Stomach smooth muscle (tissue), 2 donors: ENCODE results near the gene SLC13A2.

Experiments
- H3K27ac ChIP-seq: one replicate; pipeline ENCODE4 v1.7.0; 2013; ENCODE audit warnings: mild to moderate bottlenecking, low read length, inconsistent platforms
- H3K27me3 ChIP-seq, 2 donors: one replicate each; pipeline ENCODE4 v1.7.0; 2013; ENCODE audit warnings: low read length in 2 of 2; ENCODE audit not compliant: insufficient read depth in 2 of 2, control insufficient read depth in 1 of 2
- H3K36me3 ChIP-seq, 2 donors: one replicate each; pipeline ENCODE4 v1.7.0; 2013; ENCODE audit warnings: low read length in 2 of 2; ENCODE audit not compliant: control insufficient read depth in 2 of 2, insufficient read depth in 2 of 2
- H3K4me1 ChIP-seq: one replicate; pipeline ENCODE4 v1.7.0; 2013; ENCODE audit warnings: low read length; ENCODE audit not compliant: control insufficient read depth, insufficient read depth
- H3K4me3 ChIP-seq, 2 donors: one replicate each; pipeline ENCODE4 v1.7.0; 2013; ENCODE audit warnings: low read length in 2 of 2
- H3K9ac ChIP-seq, 2 donors: one replicate each; pipeline ENCODE4 v1.7.0; 2013; ENCODE audit warnings: low read length in 2 of 2, mild to moderate bottlenecking in 1 of 2
- H3K9me3 ChIP-seq, 2 donors: one replicate each; pipeline ENCODE4 v1.7.0; 2013; ENCODE audit warnings: low read length in 2 of 2; ENCODE audit not compliant: control insufficient read depth in 2 of 2
- donor health status: healthy.
- donor health status: Pancreatic carcinoma.

SLC13A2 gene

DNA sequence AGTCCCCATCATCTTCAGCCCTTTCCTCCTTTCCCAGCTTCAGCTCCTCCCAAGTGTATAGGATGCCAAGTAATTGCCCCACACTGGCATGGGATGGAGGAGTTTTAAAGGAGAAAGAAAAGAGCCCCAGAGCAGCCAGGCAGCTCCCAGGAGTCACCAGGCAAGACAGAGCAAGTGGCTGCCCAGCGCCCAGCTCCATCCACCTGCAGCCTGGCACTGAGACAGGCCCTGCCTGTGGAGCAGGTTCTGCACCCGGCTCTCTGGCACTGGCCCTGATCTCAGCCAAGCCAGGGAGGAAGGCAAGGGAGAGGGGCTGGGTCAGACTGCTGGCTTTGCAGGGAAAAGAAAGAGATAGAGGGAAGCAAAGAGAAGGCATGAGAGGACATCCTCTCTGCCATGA, 54.4 kb downstream of the SLC13A2 start:
- Histone ChIP-seq H3K4me3 (no peak overlapping the region), H3K9me3 (no peaks in the 10 kb centered on the region), H3K27ac (no peak overlapping the region), H3K4me1 (no peaks in the 10 kb centered on the region), H3K27me3 (peaks cover 0 to 7% of the 10 kb centered on the region in 2 donors), H3K36me3 (no peaks in the 10 kb centered on the region), H3K9ac (no peak overlapping the region)

DNA sequence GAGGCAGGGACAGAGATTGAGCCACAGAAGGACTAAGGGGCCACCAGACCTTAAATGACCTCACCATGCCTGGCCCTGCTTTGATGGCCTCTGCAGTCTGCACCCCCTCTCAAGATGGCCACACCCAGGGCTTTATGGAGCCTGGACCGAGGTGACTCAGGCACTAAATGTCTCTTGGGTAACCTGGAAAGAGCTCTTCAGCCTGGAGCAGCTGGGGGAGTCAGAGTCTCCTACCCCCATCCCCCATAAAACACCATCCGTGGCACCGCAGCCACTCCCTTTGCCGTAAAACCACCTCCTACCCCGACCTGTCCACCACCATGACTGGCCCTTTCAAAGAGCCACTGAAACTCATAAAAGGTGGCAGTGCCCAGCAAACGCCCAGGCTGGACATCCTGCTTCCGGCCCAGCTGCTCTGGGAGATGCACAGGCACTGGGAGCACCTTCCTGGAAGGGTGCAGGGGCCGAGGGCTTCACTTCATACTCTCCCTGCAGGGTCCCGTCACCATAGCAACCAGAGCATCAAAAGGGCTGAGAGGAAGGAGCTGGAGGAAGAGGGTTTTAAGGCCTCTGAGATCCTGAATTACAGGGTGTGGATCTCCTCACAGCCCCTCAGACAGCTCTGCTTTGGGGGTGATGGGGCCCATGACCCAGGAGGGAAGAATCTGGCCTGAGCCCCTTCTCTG, 55.0 kb downstream of the SLC13A2 start:
- Histone ChIP-seq H3K27me3 (peaks cover 0 to 7% of the 10 kb centered on the region in 2 donors), H3K4me3 (no peak overlapping the region), H3K9me3 (no peaks in the 10 kb centered on the region), H3K4me1 (no peaks in the 10 kb centered on the region), H3K36me3 (no peaks in the 10 kb centered on the region), H3K27ac (no peak overlapping the region), H3K9ac (no peak overlapping the region)

DNA sequence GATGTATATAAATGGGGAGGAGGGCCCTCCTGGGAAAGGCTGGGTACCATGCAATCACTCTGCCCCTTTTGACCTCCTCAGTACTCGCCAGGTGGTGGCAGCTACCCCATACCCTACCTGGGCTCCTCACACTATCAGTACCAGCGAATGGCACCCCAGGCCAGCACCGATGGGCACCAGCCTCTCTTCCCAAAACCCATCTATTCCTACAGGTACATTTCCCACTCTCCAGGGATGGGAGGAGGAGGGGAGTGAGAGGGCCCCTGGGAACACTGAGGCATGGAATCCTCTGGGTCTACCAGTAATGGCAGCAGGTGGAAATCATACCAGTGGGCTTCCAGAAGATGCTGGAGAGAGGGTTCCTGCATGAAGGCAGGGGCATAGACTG, 55.6 kb downstream of the SLC13A2 start:
- H3K27me3 ChIP-seq: peaks cover 0 to 7% of the 10 kb centered on the region in 2 donors
- H3K9ac ChIP-seq: no peak overlapping the region
- H3K36me3 ChIP-seq: no peaks in the 10 kb centered on the region
- H3K4me1 ChIP-seq: no peaks in the 10 kb centered on the region
- no peak overlapping the region for H3K27ac ChIP-seq
- H3K9me3 ChIP-seq: no peaks in the 10 kb centered on the region
- no peak overlapping the region for H3K4me3 ChIP-seq

DNA sequence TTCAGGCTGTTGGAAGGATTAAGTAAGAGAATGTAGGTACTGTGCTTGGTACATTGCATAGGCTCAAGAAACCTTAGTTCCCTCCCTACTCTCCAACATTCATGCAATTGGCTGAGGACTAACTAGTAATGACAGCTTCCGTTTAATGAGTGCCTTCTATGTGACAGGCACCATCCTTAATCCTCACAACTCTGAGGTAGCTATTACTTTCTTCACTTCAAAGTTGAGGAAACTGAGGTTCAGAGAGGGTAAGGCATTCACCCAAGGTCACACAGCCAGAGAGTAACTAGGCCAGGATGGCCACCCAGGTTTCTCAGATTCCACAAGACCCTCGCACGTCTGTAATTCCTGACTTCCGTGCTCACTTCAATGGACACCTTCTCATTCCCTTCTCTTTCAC, 56.8 kb downstream of the SLC13A2 start:
- no peak overlapping the region for H3K9ac ChIP-seq
- H3K36me3 ChIP-seq: no peaks in the 10 kb centered on the region
- no peaks in the 10 kb centered on the region for H3K4me1 ChIP-seq
- H3K9me3 ChIP-seq: no peaks in the 10 kb centered on the region
- H3K27me3 ChIP-seq: peaks cover 0 to 7% of the 10 kb centered on the region in 2 donors
- no peak overlapping the region for H3K27ac ChIP-seq
- H3K4me3 ChIP-seq: no peak overlapping the region

DNA sequence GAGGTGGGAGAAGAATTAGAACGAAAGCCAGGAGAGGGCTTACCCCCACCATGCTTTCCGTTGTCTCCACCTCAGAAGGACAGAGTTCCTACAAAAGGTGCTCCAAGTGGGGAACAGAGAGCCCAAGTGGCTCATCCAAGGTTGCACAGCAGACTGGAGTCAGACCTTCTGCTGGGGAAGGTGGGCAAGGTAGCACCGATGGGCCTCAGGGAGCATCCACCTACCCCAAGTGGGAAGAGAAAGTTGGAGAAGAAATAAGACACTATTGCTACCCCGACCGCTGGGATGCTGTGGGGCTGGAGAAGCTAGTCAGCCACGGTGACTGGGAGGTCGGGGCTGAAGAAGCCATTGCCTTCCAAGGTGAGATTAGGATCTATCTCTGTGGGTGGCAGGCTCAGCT, 57.5 kb downstream of the SLC13A2 start:
- Histone ChIP-seq H3K27me3 (peaks cover 0 to 7% of the 10 kb centered on the region in 2 donors), H3K4me3 (no peak overlapping the region), H3K4me1 (no peaks in the 10 kb centered on the region), H3K27ac (no peak overlapping the region), H3K36me3 (no peaks in the 10 kb centered on the region), H3K9ac (no peak overlapping the region), H3K9me3 (no peaks in the 10 kb centered on the region)

DNA sequence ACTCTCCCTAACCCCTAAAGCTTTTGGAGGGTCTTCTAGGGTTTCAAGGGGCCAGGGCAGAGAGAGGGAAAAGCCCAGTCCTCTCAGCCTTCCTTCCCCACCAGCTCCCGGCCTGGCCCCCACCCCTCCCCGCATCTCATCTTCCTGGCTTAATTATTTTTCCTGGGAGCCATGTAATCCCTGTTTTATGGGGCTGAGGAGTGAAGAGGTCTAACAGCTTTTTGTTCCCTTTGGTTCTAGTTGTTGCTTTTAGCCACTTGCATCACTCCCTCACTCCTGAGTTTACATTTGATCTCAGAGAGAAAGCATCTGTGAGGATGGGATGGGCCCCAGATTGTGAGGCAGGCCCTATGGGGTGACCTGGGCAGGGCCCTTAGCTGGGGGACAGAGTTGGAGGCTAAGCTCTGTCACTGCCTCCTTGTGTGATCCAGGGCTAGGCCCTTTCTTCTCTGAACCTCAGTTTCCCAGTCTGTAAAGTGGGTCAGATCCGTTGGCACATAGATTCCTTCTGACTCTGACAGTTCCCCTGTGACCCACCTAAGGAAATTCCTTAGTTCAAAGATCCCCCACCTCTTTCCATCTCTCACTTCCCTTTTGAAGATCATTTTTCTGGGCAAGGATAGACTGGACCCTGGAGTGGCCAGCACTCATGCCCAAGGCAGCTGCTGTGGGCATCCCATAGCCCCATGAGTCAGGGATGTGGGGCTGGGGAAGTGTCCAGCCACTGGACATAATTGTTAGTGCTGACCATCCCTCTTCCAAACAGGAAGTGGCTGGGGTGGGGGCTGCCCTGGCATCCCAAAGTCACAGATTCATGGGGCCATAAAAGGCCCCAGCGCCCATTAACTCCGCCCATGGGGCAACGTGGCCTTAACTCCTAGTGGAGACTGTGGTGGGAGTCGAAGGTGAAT, 58.9 kb downstream of the SLC13A2 start:
- H3K27ac ChIP-seq: no peak overlapping the region
- no peaks in the 10 kb centered on the region for H3K4me1 ChIP-seq
- H3K27me3 ChIP-seq: peaks cover 0 to 7% of the 10 kb centered on the region in 2 donors
- no peaks in the 10 kb centered on the region for H3K9me3 ChIP-seq
- no peak overlapping the region for H3K4me3 ChIP-seq
- H3K9ac ChIP-seq: no peak overlapping the region
- no peaks in the 10 kb centered on the region for H3K36me3 ChIP-seq

DNA sequence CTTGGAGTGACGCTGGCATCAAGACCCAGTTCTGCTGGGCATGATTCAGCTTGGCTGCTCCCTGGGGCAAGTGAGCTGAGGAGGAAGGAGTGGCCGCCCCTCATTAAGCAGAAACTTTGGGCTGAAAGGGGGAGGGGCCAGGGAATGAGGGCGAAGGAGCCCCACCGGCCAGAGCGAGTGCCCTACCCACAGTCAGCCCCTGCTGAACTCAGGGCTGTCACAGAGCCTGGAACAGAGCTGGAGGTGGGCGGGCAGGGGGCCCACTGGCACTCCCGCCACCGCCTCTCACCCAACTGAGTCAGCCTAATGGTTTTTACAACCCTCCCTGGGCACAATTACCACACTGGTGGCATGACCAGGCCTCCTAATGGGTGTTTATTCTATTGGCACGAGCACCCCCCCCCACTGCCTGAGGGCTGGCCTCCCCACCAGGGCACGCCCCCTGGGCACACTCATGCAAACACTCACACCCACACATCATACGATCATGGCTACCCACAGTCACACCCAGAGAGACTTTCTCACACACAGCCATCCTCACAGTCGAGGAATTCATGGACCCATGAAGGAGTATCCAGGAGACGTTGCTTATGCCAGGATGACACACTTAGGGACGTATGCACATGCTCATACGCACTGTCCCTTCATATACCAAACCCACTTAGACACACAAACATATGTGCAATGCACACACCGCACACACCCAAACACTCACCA, 59.8 kb downstream of the SLC13A2 start:
- Histone ChIP-seq H3K36me3 (no peaks in the 10 kb centered on the region), H3K27me3 (peaks cover 0 to 7% of the 10 kb centered on the region in 2 donors), H3K9ac (no peak overlapping the region), H3K27ac (no peak overlapping the region), H3K9me3 (no peaks in the 10 kb centered on the region), H3K4me1 (no peaks in the 10 kb centered on the region), H3K4me3 (no peak overlapping the region)

DNA sequence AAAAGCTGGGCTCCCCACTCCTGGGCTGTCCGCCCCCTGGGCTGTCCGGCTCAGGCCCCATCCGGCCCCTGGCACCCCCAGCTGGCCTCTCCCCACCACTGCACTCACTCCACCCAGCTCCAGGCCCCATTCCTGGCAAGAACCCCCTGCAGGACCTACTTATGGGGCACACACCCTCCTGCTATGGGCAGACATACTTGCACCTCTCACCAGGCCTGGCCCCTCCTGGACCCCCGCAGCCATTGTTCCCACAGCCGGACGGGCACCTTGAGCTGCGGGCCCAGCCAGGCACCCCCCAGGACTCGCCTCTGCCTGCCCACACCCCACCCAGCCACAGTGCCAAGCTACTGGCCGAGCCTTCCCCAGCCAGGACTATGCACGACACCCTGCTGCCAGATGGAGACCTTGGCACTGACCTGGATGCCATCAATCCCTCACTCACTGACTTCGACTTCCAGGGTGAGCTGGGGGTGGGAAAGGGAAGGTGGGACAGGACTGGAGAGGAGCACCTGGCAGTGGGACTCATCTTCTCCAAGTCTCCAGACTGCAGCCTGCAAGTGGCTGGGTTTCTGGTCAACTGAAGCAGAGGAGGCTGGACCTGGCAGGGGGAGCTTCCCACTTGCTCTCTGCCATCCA, 61.4 kb downstream of the SLC13A2 start:
- Histone ChIP-seq H3K9me3 (no peaks in the 10 kb centered on the region), H3K27me3 (peaks cover 0 to 7% of the 10 kb centered on the region in 2 donors), H3K36me3 (no peaks in the 10 kb centered on the region), H3K4me1 (no peaks in the 10 kb centered on the region), H3K4me3 (no peak overlapping the region), H3K9ac (no peak overlapping the region), H3K27ac (no peak overlapping the region)

DNA sequence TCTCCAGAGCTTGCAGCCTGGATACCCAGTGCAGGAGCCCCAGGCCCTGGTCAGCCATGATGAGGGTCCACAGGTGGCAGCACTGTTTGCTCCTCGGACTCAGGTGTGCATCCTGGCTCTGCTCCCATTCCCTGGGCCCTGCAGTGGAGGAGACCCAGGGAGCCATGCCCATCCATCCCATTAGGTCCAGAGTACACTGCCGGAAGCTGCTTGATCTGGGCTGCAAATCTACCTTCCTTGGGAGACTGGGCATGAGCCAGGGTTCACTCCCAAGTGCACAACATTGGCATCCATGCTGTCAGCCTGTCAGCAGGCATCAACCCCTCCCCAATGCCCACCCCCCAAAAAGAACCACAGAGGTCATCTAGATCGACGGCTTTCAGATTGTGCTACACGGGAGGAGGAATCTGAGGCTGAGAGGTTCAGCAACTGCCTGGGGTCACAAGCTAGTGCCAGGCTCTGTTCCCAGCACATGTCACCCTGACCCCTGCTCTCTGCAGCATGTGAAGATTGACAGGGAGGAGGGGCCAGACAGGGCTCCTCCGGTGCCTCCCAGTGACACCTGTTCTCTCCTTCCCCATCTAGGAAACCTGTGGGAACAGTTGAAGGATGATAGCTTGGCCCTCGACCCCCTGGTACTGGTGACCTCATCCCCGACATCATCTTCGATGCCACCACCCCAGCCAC, 63.2 kb downstream of the SLC13A2 start:
- Histone ChIP-seq H3K36me3 (no peaks in the 10 kb centered on the region), H3K4me3 (no peak overlapping the region), H3K27ac (no peak overlapping the region), H3K4me1 (no peaks in the 10 kb centered on the region), H3K9me3 (no peaks in the 10 kb centered on the region), H3K9ac (no peak overlapping the region), H3K27me3 (peaks cover 0 to under 1% of the 10 kb centered on the region in 2 donors)

DNA sequence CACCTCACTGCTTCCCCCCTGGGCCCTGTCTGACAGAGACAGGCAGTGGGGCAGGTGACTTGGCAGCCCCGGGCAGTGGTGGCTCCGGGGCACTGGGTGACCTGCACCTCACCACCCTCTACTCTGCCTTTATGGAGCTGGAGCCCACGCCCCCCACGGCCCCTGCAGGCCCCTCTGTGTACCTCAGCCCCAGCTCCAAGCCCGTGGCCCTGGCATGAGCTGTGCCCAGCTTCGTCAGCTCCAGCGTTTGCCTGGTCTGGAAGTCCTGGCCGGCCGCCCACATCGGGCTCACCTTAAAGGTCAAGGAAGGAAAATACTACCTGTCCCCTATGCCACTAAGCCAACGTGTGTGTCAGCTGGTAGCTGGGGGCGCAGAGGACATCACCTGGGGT, 63.8 kb downstream of the SLC13A2 start:
- no peaks in the 10 kb centered on the region for H3K4me1 ChIP-seq
- no peaks in the 10 kb centered on the region for H3K9me3 ChIP-seq
- no peaks in the 10 kb centered on the region for H3K36me3 ChIP-seq
- no peaks in the 10 kb centered on the region for H3K27me3 ChIP-seq
- no peak overlapping the region for H3K9ac ChIP-seq
- no peak overlapping the region for H3K4me3 ChIP-seq
- no peak overlapping the region for H3K27ac ChIP-seq
